HS-27A (cell line): Measurements from ENCODE around the gene CDC40.
A peak's percentile ranks its signal among the peaks of the same experiment; 100 is the strongest.
"Not testable (repeated sequence)": the region's sequence is repeated elsewhere in the genome, so short reads cannot be mapped to it uniquely, and the experiment has no call there.

ENCODE experiments used
- DNase-seq: peaks from one replicate; pipeline ENCODE4 v3.0.0-alpha.2; 2012; ENCODE audit warnings: low read depth, missing footprints

The CDC40 gene

GRCh38 chr6:110201151-110201884 is 21.1 kb downstream of the CDC40 start:
- DNase-seq, result no peak

DNA sequence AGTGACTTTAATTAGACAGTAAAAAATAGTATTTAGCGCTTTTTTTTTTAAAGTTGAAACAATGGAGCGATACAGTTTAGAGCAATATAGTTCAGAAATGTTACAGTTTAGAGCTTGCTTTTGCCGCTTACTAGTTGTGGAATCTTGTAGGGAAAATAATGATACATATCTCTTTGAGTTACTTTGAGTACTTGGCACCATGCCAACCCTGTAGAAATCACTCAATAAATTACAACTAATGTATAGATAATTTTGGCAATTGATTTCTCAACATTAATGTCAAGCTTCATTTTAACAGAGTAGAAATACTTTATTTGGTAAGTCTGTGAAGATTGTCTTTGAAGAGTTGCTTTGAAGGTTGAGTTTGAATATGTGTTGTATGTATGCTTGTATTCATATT is 27.4 kb downstream of the CDC40 start:
- DNase-seq, result no peak

GRCh38 chr6:110211753-110212152 is 31.5 kb downstream of the CDC40 start:
- DNase-seq, result no peak

- no peak for DNase-seq
These were observed 34.1 kb downstream of the CDC40 start for GRCh38 chr6:110214338-110214737.

- DNase-seq, result no peak
These were observed 35.9 kb downstream of the CDC40 start for GRCh38 chr6:110216140-110216539.

- no peak for DNase-seq
These were observed 37.0 kb downstream of the CDC40 start for GRCh38 chr6:110217266-110217665.

- no peak for DNase-seq
These were observed 41.5 kb downstream of the CDC40 start for GRCh38 chr6:110221738-110222137.

DNA sequence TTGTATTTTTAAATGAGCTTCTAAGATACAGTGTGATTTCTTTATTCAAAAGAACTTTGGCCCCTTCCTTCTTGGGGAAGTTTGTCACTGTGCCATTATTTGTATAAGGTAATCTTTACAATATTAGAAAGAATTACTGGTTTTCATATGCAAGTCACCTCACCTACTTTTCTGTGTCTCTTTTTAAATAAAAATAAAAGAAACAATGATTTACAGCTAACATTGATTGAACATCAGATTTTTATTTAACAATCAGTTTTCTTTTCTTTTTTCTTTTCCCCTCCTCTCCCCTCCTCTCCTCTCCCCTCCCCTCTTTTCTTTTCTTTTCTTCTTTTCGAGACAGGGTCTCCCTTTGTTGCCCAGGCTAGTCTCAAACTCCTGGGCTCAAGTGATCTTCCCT is 46.0 kb downstream of the CDC40 start:
- no peak for DNase-seq

DNA sequence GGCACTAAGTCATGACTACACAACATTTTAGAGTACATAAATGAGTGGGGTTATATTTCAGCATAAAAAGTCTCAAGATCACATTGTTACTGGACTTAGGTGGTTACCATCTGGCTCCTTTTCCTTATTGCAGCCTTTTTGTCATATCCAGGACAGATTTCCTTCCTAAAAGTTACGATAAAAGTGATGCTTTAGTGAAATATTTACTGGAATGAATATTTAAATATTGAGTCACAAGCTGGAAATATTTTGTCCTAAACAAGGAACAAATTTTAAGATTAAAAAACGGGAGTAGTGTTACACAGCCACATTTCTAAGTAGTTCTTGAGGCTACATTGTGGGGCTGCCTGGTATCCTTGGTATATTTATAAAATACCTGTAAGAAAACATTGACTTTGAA is 52.2 kb downstream of the CDC40 start:
- DNase-seq, result peak; percentile 22

DNA sequence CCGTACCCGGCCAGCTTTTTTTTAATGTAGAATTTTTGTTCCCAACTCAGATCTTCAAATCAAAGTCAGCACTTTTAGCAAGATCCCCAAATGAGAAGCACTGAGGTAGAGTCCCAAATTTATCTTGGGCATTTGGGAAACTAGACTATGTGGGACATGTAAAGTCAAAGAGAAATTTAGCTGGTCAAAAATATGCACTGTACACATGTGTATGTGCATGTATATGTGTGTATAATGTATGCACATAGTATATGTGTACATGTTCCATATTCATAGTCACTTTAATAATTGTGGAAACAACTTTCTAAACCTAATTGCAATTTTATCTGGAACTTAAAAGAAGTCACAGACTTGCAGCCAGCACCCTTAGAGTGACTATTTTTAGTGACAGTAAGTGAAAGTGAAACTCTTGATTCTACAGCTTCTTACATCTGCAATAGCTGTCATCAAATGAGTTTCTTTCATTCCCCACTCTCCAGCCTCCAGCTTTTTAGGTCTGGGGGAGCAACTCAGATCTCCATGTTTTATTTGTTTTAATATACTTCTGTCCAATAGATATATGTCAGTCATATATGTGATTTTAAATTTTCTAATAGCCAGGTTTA is 53.6 kb downstream of the CDC40 start:
- no peak for DNase-seq

- DNase-seq, result not testable (repeated sequence)
These were observed 55.8 kb downstream of the CDC40 start for GRCh38 chr6:110236007-110236406.

DNA sequence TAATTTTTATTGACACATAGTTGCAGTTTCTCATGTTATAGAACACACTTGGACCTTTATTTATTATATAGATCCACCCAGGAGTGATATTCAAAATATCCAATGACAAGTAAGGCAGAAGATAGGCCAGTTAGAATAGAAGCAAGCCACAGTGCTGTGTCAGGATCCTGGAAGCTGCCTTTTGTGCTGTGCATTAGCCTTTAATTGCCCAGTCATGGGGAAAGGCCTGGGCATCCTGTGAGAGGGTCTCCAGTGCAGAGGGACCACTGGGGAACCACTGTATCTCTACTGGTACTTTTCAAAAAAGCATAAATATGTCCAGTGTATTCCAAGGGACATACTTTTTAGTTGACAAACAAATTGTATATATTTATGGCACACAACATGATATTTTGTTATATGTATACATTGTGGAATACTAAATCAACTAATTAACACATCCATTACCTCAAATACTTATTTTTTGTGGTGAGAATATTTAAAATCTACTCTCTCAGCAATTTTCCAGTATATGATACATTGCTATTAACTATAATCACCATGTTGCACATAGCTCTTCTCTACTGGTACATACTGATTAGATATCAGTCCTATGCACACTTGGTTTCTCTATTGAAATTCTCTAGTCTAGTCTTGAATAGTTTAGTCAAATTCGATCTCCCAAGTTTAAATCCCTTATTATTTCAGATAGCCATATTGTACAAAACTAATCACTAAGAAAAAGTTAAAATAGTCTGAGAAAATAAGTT is 59.5 kb downstream of the CDC40 start:
- DNase-seq, result no peak

- DNase-seq, result not testable (repeated sequence)
These were observed 64.4 kb downstream of the CDC40 start for GRCh38 chr6:110244621-110245020.

- no peak for DNase-seq
These were observed 66.2 kb downstream of the CDC40 start for GRCh38 chr6:110246378-110246777.

DNA sequence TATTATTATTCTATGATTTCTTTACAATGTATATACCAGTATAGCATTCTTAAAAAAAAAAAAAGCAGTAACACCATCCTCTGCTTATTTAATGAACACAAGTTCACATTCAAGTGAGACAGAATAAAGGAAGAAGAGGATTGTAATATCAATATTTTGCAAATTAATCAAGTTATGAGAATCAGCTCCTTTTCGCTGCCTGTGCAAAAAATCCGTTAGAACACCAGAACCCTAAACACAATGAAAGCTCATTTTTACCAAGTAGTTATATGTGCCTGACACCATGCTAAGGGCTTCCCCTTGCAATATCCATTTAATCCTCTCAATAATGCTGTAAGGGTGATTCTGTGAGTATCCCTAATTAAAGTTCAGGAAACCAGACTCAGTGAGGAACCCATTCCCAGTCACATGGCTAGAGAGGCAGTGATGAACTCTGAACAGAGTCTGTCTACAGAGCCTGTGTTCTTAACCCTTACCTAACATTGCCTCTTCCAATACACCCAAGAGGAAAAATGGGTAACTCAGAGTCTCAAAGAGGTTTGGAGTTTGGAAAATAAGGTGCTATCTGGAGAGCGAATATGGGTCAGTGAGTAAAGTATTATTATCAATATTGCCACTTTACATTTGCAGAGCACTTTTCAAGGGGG is 66.8 kb downstream of the CDC40 start:
- DNase-seq, result no peak

- no peak for DNase-seq
These were observed 69.8 kb downstream of the CDC40 start for GRCh38 chr6:110250058-110250457.

DNA sequence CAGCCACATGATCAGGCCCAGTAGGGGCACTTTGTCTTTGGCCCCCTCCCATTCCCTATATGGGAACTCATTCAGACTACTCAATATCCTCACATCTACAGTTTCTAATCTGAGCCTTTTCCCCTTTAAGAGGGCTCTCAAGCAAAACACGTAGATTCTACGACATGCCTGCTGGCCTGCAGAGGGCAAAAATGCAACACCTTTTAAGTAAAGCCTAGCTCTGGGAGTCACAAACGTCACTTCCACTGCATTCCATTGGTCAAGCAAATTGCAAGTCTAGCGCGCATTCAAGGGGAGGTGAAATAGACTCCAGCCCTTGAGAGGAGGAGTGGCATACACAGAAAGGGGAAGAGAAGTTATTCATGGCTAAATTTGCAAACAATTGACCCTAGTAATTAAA is 70.6 kb downstream of the CDC40 start:
- no peak for DNase-seq

DNA sequence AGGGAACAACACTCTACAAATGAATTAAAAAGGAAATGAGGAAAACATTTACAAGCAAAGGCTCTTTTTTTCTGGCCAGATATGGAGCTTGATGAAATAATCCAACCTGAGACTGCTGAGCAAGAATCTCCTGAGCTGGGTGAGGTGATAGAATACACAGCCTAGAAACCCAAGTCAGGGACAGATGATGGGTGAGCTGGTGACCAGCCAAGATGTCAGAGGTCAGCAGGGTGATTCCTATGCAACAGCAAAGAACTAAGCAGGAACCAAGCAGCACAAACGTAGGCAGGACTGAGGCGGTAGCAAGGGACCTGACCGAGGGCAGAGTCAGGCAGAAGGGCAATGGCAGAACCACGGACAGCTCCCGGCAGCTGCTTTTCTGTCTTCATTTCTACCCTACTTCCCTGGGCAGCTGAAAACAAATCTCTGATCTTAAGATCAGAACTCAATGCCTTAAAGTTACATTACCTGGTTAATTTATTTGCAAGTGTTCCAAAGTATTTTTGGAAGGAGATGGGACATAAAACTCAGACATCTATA is 75.1 kb downstream of the CDC40 start:
- no peak for DNase-seq

- no peak for DNase-seq
These were observed 76.1 kb downstream of the CDC40 start for GRCh38 chr6:110256366-110256765.

DNA sequence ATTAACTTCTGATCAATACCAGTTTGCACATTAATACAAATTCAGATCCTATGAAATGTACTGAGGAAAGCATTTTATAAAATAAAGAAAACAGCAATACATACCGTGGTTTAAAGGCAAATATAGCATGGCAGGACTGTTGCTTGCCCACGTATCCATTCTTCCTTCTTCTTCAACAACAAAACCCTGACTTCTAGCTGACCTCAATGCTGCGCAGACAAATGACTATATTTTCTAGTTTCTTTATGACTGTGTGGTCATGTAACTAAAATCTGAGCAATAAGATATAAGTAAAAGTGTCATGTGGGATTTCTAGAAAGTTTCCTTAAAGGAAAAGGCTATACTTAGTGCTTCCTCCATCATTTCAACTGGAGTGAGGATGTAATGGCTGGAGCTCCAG is 85.0 kb downstream of the CDC40 start:
- no peak for DNase-seq

DNA sequence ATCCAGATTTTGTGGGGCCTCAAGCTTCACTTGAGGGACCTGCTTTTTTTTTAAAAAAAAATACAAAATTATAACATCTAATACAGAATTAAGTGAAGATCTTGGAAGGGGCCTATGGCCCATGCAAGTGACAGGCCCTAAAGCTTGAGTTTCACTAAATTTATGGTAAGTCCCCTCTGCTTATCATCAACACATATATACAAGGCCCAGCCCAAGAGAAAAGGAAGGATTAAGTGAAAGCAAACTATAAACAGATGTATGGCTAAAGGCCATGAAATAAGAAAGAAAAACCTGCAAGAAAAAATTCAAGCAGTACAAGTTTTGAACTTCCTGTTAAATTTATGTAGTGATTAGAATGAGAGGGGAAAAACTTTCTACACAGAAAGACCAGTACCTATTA is 86.8 kb downstream of the CDC40 start:
- DNase-seq, result no peak

DNA sequence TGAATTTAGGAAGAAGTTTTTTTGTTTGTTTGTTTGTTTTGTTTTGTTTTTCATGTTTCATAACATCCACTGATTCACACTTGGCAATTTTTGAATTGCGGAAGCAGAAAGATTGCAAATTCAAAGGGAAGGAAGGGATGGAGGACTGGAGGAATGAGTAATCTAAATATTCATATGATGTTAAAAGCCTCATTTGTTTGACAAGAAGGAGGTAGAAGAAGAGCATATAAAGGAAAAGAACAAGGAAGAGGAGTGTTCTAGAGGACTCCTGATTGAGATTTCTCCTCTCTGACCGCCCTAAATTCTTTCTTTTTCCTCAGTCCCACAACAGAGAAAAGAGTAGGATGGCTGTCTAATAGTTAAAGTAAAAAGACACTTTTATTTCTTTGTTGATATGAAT is 89.4 kb downstream of the CDC40 start:
- no peak for DNase-seq
